NB4 (cell line): ENCODE data around the gene FOXB1.

Source experiments
- DNase-seq: peaks from one replicate; pipeline ENCODE4 v3.0.0; 2010; ENCODE audit warnings: low read depth
- H3K4me3 ChIP-seq: one replicate; pipeline ENCODE4 v1.5.1; 2011; ENCODE audit warnings: mild to moderate bottlenecking, low read depth, low read length, moderate library complexity
- MYC ChIP-seq: IDR thresholded peaks from 2 replicates; pipeline ENCODE4 v1.6.1; 2011; ENCODE audit warnings: low read depth, low read length
- POLR2A ChIP-seq: IDR thresholded peaks from 2 replicates; pipeline ENCODE4 v1.6.1; 2011; ENCODE audit warnings: mild to moderate bottlenecking; ENCODE audit not compliant: insufficient read length; ENCODE audit errors: extremely low read depth
- TF ChIP-seq, protein P1 (sequence below): IDR thresholded peaks from one replicate; pipeline ENCODE4 v1.5.1; 2012; ENCODE audit warnings: low read depth, low read length
- TF ChIP-seq, protein P2 (sequence below): IDR thresholded peaks from 2 replicates; pipeline ENCODE4 v1.6.1; 2011; ENCODE audit warnings: low read depth, low read length

Gene FOXB1

DNA sequence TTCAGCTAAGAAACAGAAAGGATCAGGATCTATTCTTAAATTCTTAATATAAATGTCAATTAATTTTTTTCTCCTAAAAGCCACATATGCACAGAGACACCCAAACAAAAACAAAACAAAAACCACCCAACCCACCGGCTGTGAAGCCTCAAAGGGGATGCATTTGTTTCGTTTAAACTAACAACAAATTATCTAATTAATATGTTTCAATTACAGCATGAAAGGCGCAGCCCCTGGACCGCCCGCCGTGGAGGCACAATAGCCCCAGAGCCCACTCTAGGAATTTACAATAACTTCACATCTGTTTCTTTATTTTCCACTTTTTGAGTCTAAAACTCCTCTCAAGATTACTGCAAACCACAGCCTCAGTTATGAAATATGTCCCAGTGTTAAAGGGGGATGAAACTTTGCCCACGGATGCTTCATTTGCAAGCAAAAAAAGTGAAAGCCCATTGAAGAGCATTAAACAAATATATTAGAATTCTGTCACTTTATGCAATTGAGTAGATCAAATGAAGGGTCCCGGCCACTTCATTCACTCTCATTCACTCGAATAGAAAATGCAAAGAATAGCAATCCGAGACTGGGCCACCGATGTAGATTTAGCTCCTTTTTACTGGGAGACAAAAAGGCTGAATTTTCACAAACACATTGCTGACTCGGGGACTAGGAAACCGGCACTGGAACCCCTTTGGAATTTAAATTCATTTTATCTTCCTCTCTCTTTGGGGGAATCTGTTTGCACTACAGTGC, 6.0 kb downstream of the FOXB1 start:
- TF ChIP-seq, protein P1, sequence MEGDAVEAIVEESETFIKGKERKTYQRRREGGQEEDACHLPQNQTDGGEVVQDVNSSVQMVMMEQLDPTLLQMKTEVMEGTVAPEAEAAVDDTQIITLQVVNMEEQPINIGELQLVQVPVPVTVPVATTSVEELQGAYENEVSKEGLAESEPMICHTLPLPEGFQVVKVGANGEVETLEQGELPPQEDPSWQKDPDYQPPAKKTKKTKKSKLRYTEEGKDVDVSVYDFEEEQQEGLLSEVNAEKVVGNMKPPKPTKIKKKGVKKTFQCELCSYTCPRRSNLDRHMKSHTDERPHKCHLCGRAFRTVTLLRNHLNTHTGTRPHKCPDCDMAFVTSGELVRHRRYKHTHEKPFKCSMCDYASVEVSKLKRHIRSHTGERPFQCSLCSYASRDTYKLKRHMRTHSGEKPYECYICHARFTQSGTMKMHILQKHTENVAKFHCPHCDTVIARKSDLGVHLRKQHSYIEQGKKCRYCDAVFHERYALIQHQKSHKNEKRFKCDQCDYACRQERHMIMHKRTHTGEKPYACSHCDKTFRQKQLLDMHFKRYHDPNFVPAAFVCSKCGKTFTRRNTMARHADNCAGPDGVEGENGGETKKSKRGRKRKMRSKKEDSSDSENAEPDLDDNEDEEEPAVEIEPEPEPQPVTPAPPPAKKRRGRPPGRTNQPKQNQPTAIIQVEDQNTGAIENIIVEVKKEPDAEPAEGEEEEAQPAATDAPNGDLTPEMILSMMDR: no peak
- TF ChIP-seq MYC (no peak), POLR2A (no peak)
- TF ChIP-seq, protein P2, sequence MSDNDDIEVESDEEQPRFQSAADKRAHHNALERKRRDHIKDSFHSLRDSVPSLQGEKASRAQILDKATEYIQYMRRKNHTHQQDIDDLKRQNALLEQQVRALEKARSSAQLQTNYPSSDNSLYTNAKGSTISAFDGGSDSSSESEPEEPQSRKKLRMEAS: no peak
- no peak overlapping the region for H3K4me3 ChIP-seq
- DNase-seq: no peak

DNA sequence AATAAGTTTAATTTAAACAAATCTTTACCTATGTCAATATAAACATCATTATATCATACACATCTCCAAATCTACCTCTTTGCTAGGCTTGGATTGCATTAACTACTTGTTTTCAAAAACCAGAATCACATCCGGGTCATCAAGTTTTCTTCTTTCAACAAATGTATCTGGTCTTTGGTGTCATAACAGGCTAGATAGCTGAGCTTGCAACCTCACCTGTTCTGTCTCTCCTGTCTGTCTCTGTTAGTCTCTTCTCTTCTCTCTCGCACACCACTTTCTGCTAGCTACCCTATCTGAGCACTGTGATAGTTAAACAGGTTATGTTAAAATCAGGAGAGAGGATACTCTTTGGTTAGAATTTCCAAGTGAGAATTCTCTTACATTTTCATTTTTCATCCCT, 6.7 kb downstream of the FOXB1 start:
- no peak for DNase-seq
- no peak overlapping the region for H3K4me3 ChIP-seq
- TF ChIP-seq, protein P1: no peak
- TF ChIP-seq, protein P2: no peak
- no peak for TF ChIP-seq POLR2A
- no peak for TF ChIP-seq MYC

DNA sequence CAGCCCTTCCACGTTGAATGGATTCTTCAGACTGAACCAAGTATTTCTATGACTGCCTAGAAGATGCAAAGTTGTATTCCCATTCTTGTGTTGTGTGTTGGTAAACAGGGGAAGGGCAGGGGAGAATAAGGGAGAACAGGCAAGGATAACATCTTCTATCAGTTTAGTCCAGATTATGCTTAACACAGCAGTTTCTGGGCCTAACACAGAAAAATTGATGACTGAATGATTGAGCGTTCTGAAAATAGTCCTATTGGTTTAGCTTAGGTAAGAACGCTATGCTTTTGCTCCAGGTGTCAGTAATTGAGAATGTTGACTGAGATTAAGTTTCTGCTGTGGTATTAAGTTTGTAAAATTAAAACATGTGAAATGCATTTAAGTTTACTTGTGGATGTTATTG, 8.6 kb downstream of the FOXB1 start:
- DNase-seq: no peak
- H3K4me3 ChIP-seq: no peak overlapping the region
- TF ChIP-seq, protein P2: no peak
- TF ChIP-seq MYC: no peak
- TF ChIP-seq, protein P1: no peak
- no peak for TF ChIP-seq POLR2A

DNA sequence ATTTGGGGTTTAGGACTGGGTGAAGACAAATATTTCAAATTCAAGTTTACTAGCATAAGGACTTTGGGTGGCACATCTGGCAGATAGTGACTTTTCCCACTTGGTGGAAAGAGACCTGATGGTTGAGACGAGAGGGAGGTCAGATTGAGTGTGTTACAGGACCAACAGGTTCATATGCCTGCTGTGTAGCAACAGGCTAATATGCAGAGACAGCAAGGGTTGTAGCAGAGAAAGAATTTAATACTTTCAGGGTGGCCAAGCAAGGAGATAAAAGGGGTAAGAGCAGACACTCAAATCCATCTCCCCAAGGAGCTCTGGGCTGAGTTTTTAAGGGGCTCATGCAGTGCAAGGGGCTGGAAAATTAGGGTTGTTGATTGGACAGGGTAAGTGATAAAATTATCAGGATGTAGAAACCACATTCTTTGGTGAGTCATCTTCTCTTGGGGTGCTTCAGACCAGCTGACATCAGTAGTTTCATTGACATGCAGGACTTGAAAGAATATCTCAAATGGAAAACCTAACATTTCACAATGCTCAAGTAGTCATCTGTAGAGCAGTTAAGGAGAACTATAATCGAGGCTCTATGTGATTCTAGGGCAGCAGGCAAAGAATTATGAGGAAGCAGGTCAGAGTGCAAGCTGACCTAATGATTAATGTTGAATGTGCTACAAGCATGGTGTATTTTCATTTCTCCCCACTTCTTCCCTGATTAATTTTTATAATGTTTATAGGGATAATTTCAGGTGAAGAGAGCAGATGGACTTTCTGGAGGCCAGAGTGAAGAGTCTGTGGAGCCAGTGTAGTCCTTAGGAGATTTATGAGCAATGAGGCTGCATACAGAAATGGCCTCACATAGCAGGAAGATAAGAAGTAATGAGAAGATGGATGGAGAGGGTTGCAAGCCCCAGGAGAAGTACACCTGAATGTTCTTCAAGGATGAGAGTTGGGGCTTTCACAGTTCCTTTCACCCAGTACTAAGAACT, 13.7 kb downstream of the FOXB1 start:
- TF ChIP-seq, protein P2: no peak
- TF ChIP-seq, protein P1: no peak
- TF ChIP-seq POLR2A (no peak), MYC (no peak)
- peak; percentile 85 for DNase-seq
- H3K4me3 ChIP-seq: no peak overlapping the region

DNA sequence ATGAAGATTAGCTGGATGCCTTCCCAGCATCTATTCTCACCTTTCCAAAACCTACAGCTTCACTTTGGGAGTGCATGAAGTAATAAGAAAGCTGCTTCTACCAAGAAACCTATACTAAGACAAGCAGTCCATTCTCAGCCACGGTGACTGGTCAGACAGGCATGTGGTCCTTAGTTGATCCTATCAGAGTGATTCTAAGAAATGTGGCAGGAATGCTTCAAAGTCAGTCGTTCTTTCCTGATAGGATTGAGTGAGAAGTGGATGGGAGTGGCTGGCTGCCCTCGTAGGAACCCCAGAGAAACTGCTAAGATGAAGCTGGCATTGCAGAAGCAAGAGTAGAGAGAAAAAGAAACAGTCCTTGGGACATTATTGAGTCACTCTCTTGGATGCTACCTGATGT, 16.6 kb downstream of the FOXB1 start:
- TF ChIP-seq, protein P2: no peak
- TF ChIP-seq POLR2A (no peak), MYC (no peak)
- TF ChIP-seq, protein P1: no peak
- no peak overlapping the region for H3K4me3 ChIP-seq
- DNase-seq: no peak
